CD4-positive, alpha-beta T cell treated with Interferon gamma for 1 hour (primary cell): Measurements from ENCODE around the gene CCR2.
"Not testable (repeated sequence)": the region's sequence is repeated elsewhere in the genome, so short reads cannot be mapped to it uniquely, and the experiment has no call there.

Experiments
- DNase-seq: peaks from one replicate; pipeline ENCODE4 v3.0.0-alpha.2; 2020

CCR2 gene

DNA sequence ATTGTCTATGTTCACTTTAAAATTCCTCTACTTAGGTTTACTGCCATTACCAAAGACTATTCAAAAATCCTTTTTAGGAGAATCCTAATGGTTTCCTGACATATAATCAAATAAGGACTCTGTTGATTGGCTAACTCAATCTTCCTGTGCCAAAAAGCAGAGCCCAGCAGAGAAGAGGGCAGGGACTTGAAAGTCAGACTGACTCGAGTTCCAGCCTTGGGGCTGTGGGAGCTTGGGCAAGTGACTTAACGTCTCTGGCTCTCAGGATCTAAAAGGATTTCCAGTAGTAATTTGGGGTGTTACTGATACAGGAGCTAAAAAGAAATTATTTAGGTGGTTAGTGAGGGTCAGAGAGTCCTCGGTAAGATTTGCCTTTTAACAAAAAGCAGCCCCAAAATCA, 27.7 kb downstream of the CCR2 start:
- no peak for DNase-seq

DNA sequence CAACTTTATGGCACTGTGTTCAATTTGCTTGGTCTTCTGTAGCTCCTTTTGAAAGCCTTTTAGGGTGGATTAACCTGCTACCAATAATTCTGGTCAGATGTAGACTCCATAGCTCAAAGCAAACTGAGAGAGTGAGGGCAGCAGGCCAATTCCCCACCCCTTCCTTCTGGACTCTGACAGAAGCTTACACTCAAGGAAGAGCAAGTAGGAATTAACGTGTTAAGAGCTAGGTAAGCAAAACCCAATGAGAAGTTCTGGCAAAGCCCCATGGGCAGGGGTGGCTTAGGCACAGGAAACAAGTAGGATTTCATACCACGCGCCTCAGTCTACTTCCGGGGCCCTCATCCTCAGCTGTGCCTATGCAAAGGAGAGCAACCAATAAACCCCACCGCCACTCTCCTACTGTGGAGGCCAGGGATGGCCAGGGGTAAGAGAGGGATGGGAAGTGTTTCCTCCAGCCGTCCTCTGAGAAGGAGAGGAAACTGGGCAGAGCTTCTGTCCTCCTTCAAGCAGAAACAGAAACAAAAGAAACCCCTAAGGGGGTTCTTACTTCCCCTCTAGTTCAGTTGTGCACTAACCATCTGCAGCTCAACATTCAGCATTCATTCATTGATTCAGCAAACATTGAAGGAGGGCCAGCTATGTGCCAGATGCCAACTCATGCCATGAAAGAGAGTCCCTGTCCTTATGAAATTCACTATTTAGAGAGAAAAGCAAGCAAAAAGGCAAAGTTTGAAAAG, 29.5 kb downstream of the CCR2 start:
- no peak for DNase-seq

DNA sequence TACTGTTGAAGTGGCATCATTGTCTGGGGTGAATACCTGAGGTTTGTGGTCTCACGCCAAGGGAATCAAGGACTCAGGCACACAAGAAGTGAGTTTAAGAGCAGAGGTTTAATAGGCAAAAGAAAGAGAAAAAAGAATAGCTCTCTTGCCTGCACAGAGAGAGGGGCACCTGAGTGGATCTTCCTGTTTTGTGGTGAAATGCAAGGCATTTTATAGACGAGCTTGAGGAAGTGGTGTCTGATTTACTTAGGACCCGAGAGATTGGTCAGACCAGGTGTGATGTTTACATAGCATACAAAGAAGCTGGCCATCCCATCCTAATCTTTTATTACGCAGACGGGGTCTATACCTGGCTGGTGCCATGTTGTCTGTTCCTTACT, 30.0 kb downstream of the CCR2 start:
- no peak for DNase-seq

DNA sequence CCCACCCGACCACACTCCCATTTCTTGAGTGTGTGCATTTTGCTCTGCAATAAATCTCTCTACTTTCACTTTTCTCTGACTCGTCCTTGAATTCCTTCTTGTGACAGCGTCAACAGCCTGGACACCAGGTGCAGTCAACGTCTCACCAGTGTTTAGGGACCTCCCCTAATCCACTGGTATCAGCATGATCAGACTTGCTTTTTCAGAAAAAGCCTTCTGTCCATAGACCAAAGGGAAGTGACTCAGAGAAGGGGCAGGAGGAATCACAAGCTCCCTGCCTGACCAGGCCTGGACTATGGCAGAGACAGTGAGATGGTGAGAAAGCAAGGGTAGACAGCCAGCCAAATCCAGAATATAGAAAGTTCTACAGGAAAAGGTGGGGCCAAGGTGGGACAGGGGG, 32.3 kb downstream of the CCR2 start:
- no peak for DNase-seq

DNA sequence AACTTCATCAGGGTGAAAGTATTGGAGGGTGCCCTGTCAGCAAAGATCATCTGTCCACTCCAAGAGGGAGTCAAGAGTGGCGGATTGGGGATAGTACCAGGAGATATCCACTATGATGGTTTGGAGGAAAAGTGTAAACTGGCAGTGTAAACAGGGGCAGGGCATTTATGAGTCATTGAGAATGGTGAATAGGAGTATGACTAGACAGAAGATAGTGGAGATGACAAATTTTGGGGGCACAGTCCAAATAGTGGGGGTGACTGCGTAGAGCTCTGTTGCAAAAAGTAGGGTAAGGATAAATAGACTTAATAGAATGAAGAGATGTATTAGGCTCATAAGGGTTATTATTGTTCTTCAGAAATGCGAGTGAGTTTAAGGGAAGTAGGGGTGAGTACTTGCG, 34.9 kb downstream of the CCR2 start:
- not testable (repeated sequence) for DNase-seq

DNA sequence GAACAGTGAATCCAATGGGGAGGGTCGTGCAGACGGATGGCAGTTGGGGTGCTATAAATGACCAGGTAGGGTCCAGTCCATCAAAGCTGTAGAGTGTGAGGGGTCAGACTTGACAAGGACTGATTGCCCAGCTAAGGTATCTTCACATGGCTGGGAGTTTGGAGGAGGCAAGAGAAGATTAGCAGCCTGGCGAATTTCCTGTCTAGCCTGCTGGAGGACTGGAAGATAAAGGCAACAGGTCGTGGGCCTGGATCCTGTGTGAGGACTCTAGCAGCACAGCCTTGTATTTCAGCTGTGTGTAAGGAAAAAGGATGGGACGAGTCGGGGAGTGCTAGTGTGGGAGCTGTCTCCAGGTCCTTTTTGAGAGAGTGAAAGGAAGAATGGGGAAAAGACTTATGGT, 35.4 kb downstream of the CCR2 start:
- no peak for DNase-seq

DNA sequence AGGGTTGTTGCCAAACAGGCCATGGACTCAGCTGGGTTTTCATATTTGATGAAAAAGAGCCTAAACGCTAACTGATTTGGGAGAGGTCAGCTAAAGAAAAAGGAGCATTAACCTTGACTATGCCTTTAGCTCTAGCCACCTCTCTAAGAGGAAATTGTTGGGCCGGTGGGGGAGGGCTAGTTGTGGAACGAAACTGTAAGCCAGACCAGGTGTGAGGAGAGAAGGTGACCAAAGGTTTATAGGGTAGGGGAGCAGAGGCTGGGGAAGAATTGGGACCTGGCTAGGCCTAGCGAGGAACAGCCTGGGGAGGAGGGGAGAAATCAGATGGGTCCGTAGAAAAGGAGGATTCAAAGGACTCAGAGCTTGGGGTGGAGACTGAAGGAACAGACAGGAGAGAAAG, 37.6 kb downstream of the CCR2 start:
- DNase-seq, result not testable (repeated sequence)

DNA sequence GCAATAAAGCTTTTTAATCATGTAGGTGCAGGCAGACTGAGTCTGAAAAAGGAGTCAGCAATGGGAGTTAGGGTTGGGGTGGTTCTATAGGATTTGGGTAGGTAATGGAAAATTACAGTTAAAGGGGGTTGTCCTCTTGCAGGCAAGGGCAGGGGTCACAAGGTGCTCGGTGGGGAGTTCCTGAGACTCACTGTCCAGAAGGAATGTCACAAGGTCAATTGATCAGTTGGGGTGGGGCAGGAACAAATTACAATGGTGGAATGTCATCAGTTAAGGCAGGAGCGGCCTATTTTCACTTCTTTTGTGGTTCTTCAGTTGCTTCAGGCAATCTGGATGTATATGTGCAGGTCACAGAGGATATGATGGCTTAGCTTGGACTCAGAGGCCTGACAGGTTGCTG, 39.1 kb downstream of the CCR2 start:
- DNase-seq, result no peak

DNA sequence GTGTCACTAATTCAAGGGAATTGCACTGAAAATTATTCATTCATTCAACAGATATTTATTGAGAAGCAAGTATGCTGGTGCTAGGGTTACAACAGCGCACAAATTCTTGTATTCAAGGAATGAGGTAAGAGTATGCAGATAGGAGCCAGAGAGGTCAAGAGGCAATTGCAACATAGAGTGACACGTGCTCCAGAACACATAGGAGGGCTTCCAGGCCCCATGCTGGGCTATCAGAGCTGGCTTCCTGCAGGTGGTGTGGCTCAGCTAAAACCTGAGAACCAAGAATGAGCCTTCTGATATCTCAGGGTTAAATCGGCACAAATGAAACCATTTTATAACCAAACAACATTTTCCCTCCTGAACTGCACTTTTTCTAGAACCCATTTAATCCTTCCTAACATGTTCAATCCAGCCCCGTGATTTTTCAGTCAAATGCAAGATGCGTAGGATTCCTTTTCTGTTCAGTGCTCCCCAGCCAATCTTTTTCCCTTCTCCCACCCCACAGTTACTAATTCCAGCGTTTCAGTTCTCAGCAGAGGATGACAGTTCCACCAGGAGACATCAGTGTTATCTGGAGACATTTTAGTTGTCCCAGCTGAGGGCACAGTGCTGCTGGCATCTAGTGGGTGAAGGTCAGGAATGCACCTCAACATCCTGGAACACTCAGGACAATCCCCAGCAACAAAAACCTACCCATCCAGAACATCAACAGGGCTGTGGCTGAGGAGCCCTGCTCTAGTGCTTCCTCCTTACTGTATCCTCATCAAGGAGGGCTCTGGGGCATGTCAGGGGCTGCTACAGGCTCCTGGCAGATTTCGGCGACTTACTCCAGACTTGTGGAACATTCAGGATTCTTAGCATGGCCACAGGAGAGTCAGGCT, 39.9 kb downstream of the CCR2 start:
- DNase-seq, result no peak

DNA sequence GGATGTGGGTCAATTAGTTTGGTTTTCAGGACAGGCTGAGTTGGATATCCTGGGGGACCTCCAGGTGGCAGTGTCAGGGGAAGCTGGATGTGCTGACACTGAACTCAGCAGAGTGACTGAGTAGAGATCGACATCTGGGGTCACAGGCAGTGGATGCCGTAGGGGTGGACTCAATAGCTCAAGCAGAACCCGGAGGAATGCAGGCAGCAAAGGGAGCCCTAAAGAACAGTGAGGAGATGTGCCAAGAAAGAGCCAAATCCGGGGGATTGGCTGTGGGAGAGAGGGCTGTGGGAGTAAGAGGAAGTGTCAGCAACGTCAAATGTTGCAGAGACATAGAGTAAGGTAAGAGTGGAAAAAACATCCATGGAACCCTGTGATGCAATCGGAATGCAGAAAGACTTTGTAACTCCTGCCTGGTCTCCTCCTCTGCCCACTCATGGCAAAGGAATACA, 41.3 kb downstream of the CCR2 start:
- no peak for DNase-seq

DNA sequence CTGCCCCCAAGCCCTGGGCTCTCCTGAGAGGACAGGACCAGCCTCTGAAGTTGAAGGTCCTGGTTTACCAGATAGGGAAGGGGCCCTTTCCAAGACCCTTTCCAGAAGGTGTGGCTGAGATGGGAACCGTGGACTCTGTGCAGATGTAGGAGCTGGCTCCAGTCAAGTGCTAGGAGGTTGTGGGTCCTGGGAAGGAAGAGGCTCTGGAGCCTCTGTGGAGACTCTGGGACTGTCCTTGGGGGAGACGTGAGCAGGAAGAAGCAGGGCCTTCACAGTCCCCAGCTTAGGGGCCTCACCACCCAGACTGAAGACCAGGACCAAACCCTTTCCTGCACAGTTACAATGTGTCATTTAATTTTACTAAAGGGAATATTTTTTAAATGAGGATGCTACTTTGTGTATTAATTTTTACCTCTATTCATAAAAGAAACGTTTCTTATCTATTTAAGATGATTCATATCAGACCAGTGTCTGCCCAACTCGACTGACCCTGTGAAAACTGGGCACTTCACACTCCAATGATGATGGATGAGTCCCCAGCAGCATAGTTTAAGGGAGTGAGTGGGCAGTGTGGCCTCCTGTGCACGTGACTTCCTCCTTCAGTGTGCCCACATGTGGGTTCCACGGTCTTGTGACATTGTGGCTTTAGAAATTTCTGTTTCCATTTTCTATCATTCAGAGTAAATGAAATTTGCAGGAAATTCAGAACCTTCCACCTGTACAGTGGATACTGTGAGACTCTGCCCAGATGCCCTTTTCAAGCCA, 42.0 kb downstream of the CCR2 start:
- peak; percentile 34 for DNase-seq

DNA sequence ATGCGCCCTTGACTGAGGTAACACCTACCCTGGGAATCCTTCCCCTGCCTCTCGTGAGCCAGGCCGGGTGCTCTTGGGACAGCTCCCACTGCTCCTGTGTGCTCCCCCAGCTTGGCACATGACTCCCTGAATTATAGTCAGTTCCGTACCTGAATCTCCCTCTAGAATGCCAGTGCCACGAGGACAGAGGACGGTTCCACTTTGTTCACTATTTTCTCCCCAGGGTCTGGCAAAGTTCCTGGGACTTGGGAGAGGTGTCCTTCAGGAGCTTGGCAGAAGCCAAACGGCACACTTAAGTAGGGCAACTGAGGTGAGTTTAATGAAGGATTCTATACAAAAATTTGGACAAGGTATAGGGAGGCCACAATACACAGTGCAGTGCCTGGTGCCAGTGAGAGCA, 43.2 kb downstream of the CCR2 start:
- DNase-seq, result no peak

DNA sequence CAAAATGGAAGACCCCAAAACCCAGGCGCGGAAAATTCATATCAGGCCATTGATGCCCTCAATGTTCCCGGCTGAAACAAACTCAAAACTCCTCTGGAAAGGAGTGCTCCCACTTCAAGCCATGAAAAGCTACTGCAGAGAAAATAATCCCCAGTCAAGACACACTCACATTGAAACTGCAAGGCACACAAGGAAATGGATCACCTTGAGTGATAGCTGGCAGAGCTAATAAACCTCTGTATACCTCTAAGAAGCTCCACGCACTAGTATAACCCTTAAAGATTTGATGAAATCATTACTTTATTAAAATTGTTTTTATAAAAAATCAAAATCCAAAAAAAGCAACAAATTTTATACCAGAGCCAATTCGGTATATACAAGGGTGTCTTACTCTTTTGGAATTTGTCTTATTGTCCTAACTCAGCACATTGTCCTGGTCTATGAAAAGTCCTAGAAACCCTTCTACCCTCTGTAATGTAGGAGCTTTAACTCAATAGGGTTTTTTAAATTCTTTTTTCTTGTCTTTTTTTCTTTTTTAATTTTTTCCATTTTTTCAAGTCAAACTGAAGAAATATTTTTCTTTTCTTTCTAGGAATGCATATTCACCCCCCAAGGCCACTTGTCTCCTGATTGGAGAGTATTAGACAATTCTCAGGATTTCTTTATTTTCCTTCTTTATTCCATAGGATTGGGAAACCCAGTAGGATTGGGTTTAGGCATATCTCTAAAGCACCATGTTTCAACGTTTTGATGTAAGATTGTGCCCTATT, 44.5 kb downstream of the CCR2 start:
- no peak for DNase-seq

DNA sequence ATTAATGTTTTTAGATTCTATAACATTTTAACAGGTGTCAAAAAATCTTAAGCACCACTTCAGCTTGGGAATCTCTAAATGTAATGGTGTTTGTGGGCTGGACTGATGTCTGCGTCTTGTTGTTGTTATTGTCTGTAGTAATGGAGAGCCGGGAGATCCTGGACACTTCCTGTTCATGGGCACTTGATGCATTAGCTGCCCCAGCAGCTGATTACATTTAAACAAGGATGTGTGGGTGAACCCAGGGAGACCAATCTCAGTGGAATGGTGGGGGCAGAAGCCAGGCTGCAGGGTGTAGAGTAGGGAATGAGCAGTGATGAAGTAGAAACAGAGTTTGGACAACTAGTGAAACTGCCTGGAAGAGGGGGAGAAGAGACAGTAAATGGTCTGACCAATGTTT, 45.2 kb downstream of the CCR2 start:
- DNase-seq, result no peak

DNA sequence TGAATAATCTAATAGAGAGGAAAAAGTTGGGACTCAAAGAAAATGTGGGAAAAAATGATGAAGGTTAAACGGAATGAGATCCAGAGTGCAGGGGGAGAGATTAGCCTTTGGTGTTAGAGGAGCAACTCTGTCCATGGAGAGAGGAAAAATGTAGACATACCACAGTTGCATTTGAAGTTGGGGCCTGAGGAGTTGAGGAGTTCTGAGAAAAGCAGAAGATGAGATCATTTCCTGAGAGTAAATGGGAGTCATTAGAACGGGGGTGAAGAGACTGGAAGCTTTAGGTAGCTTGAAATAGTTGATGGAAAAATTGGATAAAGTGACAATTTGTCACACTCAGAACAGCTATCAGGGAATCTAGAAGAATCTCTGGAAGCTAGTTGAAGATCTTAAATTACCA, 45.6 kb downstream of the CCR2 start:
- DNase-seq, result no peak

DNA sequence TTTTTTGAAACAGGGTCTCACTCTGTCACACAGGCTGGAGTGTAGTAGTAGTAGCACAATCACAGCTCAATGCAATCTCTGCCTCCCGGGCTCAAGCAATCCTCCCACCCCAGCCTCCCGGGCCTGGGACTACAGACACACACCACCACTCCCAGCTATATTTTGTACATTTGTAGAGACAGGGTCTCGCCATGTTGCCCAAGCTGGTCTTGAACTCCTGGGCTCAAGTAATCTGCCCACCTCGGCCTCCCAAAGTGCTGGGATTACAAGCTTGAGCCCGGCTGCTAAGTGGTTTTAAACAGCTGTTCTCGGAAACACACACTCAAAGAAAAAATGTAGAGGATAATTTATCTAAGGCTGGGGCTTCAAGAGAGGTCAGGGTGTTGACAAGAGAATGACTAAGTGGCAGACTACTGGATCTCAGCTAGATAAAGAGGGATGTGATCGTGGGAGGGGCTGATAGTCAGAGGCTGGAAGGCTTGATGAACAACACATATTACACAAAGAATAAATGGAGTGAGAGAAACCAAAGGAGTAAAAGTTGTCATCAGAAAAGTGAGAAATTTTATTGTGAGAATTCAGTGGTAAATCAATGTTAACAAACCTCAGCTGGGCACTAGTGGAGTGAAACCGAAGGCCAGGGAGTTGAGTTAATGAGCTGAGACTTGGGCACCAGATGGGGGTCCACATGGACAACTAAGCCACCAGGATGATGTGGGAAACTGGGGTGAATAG, 46.3 kb downstream of the CCR2 start:
- no peak for DNase-seq

DNA sequence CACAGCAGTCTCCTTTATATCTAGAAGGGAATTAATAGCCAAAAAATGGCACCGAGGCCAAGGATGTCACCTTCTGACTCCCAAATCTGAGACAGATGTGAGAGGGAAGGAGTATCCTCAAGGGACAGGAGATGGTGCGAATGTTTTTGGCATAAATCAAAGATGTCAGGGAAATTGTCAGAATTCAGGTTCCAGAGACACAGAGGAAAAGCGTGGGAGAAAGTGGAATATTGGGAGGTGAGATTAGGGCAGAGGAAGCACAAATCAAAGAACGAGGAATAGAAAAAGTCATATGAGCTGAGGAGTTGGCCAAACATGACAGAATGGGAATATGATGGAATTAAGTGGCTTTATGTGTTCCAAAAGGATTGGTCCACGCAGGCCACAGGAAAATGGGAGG, 46.9 kb downstream of the CCR2 start:
- no peak for DNase-seq

DNA sequence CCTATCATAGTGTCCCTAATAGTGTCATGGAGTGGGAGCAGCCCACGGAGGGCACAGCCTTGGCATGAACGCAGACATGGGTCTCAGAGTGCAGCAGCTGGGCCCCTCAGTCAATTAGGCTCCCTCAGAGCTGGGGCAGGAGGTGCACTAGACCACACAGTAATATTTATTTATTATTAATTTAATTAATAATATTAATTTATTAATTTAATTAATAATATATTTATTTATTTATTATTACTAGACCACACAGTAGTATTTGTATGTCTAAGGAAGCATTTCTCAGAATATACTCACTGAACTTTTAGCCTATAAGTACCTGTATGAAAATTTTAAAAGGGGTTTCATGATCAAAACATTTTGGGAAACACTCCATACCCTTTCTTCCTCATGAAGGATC, 47.7 kb downstream of the CCR2 start:
- no peak for DNase-seq

DNA sequence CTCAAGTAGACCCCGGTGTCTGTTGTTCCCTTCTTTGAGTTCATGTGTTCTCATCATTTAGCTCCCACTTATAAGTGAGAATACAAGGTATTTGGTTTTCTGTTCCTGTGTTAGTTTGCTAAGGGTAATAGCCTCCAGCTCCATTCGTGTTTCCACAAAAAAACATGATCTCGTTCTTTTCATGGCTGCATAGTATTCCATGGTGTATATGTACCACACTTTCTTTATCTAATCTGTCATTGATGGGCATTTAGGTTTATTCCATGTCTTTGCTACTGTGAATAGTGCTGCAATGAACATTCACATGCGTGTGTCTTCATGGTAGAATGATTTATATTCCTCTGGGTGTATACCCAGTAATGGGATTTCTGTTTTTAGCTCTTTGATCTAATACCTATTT, 49.0 kb downstream of the CCR2 start:
- not testable (repeated sequence) for DNase-seq

DNA sequence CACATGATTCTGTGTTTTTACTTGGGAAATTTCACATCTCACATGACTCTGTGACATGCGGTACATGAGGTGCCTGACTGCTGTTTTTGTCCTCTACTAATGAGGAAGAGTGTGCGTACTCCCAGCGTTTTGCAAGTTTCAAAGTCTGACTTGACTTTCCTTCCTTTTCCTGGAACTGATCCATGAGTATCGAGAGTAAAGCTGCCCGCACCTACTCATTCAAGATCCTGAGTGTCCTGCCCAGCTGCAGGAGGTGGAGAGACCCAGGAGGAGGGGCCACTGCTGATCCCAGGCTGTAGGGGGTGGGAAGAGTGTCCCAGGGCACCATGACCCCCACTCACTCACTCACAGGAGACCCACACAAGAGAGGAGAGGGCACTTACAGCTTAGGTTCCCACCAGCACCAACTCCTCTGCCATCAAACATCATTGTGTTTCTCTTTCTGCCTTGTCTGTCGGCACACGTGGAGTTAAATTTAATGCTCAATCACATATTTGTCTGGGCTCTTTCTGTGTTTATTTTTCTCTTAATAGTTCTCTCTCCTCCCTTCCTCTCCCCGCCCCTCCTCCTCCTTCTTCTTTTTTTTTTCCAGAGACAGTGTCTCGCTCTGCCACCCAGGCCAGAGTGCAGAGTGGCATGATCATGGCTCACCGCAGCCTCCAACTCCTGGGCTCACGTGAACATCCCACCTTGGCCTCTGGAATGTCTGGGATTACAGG, 51.5 kb downstream of the CCR2 start:
- DNase-seq, result peak; percentile 50

DNA sequence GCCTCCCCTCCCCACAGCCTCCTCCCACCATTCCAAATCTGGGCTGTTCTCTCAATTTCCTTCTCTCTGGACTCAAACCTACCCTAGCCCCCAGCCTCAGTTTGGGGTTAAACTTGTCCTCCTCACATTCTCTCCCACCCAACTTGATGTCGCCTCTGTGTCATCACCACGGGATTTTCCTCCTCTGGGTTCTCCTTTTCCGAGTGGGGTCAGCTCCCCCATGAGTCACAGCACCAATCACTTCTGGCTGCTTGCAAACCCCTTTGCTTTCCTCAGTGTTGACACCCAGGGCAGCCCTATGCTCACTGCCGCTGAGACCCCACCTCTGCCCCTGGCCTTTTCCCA, 52.5 kb downstream of the CCR2 start:
- peak; percentile 80 for DNase-seq
